WERI-Rb-1 (cell line): ENCODE measurements around the gene TMX1.

ENCODE experiments used
- DNase-seq: peaks from one replicate; pipeline ENCODE4 v3.0.0-alpha.2; 2020
- H3K27ac ChIP-seq: fragments of 250-450 bp; sonication (Bioruptor Pico); 2 replicates; pipeline ENCODE4 v1.5.1; 2020; ENCODE audit warnings: mild to moderate bottlenecking, moderate library complexity
- H3K27me3 ChIP-seq: fragments of 250-450 bp; sonication (Bioruptor Pico); 2 replicates; pipeline ENCODE4 v1.5.1; 2021; ENCODE audit warnings: mild to moderate bottlenecking, low read depth, moderate library complexity; ENCODE audit not compliant: insufficient read depth, severe bottlenecking
- H3K36me3 ChIP-seq: fragments of 250-450 bp; sonication (Bioruptor Pico); 2 replicates; pipeline ENCODE4 v1.5.1; 2020; ENCODE audit warnings: mild to moderate bottlenecking, moderate library complexity
- H3K4me3 ChIP-seq: 2 replicates; pipeline ENCODE4 v1.5.1; 2011; ENCODE audit warnings: low read depth, mild to moderate bottlenecking, control low read depth, low read length
- H3K9me3 ChIP-seq: fragments of 250-450 bp; sonication (Bioruptor Pico); 2 replicates; pipeline ENCODE4 v1.5.1; 2021; ENCODE audit warnings: mild to moderate bottlenecking, moderate library complexity; ENCODE audit not compliant: severe bottlenecking
- CTCF ChIP-seq: IDR thresholded peaks from 2 replicates; pipeline ENCODE4 v1.5.1; 2011; ENCODE audit warnings: low read depth, mild to moderate bottlenecking, control low read depth, inconsistent platforms, low read length

The TMX1 gene

DNA sequence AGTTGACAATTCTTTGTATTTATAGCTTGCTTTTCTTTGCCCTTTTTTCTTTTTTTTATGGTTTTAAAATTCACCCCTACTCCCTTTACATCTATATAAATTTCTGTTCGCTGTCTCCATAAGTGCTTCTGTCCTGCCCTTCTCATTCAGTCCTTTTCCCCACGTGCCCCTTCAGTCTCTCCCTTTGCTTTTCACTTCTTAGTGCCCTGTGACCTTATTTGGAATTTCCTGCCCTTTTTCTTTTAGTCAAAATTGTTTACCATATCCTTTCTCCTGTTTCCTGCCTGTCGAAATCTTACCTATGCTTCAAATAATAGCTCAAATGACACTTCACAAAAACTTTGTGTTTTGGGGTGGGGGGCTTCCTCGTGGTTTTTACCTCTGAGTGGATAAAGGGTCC is 6.0 kb downstream of the TMX1 start:
- no peak overlapping the region for H3K4me3 ChIP-seq
- no peaks in the 10 kb centered on the region for H3K9me3 ChIP-seq
- TF ChIP-seq CTCF: no peak
- no peak for DNase-seq
- no peak overlapping the region for H3K27ac ChIP-seq
- H3K27me3 ChIP-seq: no peaks in the 10 kb centered on the region
- peaks cover 73% of the 10 kb centered on the region for H3K36me3 ChIP-seq

- no peak overlapping the region for H3K4me3 ChIP-seq
- no peak for TF ChIP-seq CTCF
- peak overlapping the region; percentile 71 for H3K27ac ChIP-seq
- peaks cover 89% of the 10 kb centered on the region for H3K36me3 ChIP-seq
- H3K9me3 ChIP-seq: no peaks in the 10 kb centered on the region
- peak; percentile 81 for DNase-seq
- H3K27me3 ChIP-seq: no peaks in the 10 kb centered on the region
Observed at GRCh38 chr14:51248016-51248987, 8.3 kb downstream of the TMX1 start.

- Histone ChIP-seq H3K27me3 (no peaks in the 10 kb centered on the region), H3K36me3 (peaks cover 85% of the 10 kb centered on the region), H3K27ac (no peak overlapping the region), H3K4me3 (no peak overlapping the region), H3K9me3 (no peaks in the 10 kb centered on the region)
- no peak for TF ChIP-seq CTCF
- DNase-seq: no peak
Observed at GRCh38 chr14:51251486-51251885, 11.4 kb downstream of the TMX1 start.

GRCh38 chr14:51253880-51254279 is 13.8 kb downstream of the TMX1 start:
- Histone ChIP-seq H3K27me3 (no peaks in the 10 kb centered on the region), H3K36me3 (peaks cover 80% of the 10 kb centered on the region), H3K4me3 (no peak overlapping the region), H3K9me3 (no peaks in the 10 kb centered on the region), H3K27ac (peak overlapping the region; percentile 44)
- DNase-seq: no peak
- no peak for TF ChIP-seq CTCF

DNA sequence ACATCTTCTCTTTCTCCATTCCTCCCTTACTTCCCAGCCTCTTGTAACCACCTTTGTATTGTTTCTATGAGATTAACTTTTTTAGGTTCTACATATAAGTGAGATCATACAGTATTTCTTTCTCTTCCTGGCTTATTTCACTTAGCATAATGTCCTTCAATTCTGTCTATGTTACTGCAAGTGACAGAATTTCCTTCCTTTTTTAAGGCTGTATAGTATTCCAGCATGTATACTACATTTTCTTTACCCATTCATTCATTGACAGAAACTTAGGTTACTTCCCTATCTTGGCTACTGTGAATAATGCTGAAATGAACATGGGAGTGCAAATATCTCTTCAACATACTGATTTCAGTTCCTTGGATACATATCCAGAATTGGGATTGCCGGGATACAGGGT is 18.2 kb downstream of the TMX1 start:
- Histone ChIP-seq H3K4me3 (no peak overlapping the region), H3K36me3 (peaks cover 40% of the 10 kb centered on the region), H3K27me3 (no peaks in the 10 kb centered on the region), H3K27ac (no peak overlapping the region), H3K9me3 (no peaks in the 10 kb centered on the region)
- DNase-seq: no peak
- no peak for TF ChIP-seq CTCF
